Loucy (cell line): ENCODE data around the gene MAN2A2.

Experiments
- H2AFZ ChIP-seq: fragments of 200-600 bp; sonication (generic); 2 replicates; pipeline ENCODE4 v1.6.0; 2016; ENCODE audit warnings: antibody characterized with exemption, mild to moderate bottlenecking, low read length, moderate library complexity
- H3F3A ChIP-seq: fragments of 200-600 bp; 2 replicates; pipeline ENCODE4 v1.6.0; 2016; ENCODE audit warnings: antibody characterized with exemption, low read depth, mild to moderate bottlenecking
- H3K27me3 ChIP-seq: fragments of 200-600 bp; sonication (generic); 2 replicates; pipeline ENCODE4 v1.6.1; 2014; ENCODE audit warnings: low read length, mild to moderate bottlenecking; ENCODE audit not compliant: insufficient read depth, poor library complexity, severe bottlenecking
- H3K36me3 ChIP-seq: fragments of 200-600 bp; sonication (generic); 2 replicates; pipeline ENCODE4 v1.6.1; 2016; ENCODE audit warnings: low read length; ENCODE audit not compliant: insufficient read depth
- H3K4me1 ChIP-seq: fragments of 200-600 bp; sonication (generic); 2 replicates; pipeline ENCODE4 v1.5.1; 2014; ENCODE audit warnings: low read length, mild to moderate bottlenecking; ENCODE audit not compliant: insufficient read depth, poor library complexity, severe bottlenecking
- H3K4me2 ChIP-seq: fragments of 200-600 bp; sonication (generic); 2 replicates; pipeline ENCODE4 v1.6.0; 2014; ENCODE audit warnings: antibody characterized with exemption, low read length, low read depth, mild to moderate bottlenecking; ENCODE audit not compliant: poor library complexity, severe bottlenecking
- H3K4me3 ChIP-seq: fragments of 200-600 bp; sonication (generic); 2 replicates; pipeline ENCODE4 v1.5.1; 2014; ENCODE audit warnings: low read length, mild to moderate bottlenecking, mixed read lengths; ENCODE audit not compliant: poor library complexity, severe bottlenecking
- H3K79me2 ChIP-seq: fragments of 200-600 bp; sonication (generic); 2 replicates; pipeline ENCODE4 v1.6.1; 2014; ENCODE audit warnings: low read length; ENCODE audit not compliant: insufficient read depth
- H3K9ac ChIP-seq: fragments of 200-600 bp; sonication (generic); 2 replicates; pipeline ENCODE4 v1.6.0; 2014; ENCODE audit warnings: mild to moderate bottlenecking, low read depth, low read length, moderate library complexity; ENCODE audit not compliant: poor library complexity, severe bottlenecking
- H3K9me2 ChIP-seq: fragments of 200-600 bp; sonication (generic); replicated peaks from 2 replicates; pipeline ENCODE4 v1.6.1; 2016; ENCODE audit warnings: low read depth, low read length, mixed read lengths
- H3K9me3 ChIP-seq: fragments of 200-600 bp; sonication (generic); 2 replicates; pipeline ENCODE4 v1.6.1; 2014; ENCODE audit warnings: mild to moderate bottlenecking, antibody characterized with exemption, low read length, low read depth; ENCODE audit not compliant: insufficient read depth
- H4K20me1 ChIP-seq: fragments of 200-600 bp; sonication (generic); 2 replicates; pipeline ENCODE4 v1.6.0; 2014; ENCODE audit warnings: antibody characterized with exemption, low read length, mild to moderate bottlenecking; ENCODE audit not compliant: insufficient read depth, poor library complexity, severe bottlenecking
- EZH2phosphoT487 ChIP-seq: fragments of 200-600 bp; IDR thresholded peaks from 2 replicates; pipeline ENCODE4 v1.6.1; 2018; ENCODE audit warnings: antibody characterized with exemption, mild to moderate bottlenecking, moderate library complexity, borderline replicate concordance
- TF ChIP-seq, protein P1 (sequence below): fragments of 200-600 bp; sonication (generic); conservative IDR thresholded peaks from 2 replicates; pipeline ENCODE4 v1.5.1; 2014; ENCODE audit warnings: mild to moderate bottlenecking, antibody characterized with exemption, low read length

The MAN2A2 gene

GRCh38 chr15:90863987-90864386, 39.1 kb upstream of the MAN2A2 start:
- H3K79me2 ChIP-seq, result no peaks in the 10 kb centered on the region

GRCh38 chr15:90864507-90864906, 38.6 kb upstream of the MAN2A2 start:
- Histone ChIP-seq H2AFZ (no peak overlapping the region), H3K79me2 (no peaks in the 10 kb centered on the region), H3K9me2 (no peaks in the 10 kb centered on the region), H3K27me3 (no peaks in the 10 kb centered on the region), H3K4me3 (no peak overlapping the region), H3F3A (peaks cover 6% of the 10 kb centered on the region; the same call in 1 of the 2 replicates), H3K36me3 (no peaks in the 10 kb centered on the region), H3K4me1 (peaks cover 12% of the 10 kb centered on the region), H3K4me2 (no peak overlapping the region), H3K9ac (no peak overlapping the region), H4K20me1 (no peaks in the 10 kb centered on the region), H3K9me3 (no peaks in the 10 kb centered on the region)
- no peak for TF ChIP-seq EZH2phosphoT487
- TF ChIP-seq, protein P1, sequence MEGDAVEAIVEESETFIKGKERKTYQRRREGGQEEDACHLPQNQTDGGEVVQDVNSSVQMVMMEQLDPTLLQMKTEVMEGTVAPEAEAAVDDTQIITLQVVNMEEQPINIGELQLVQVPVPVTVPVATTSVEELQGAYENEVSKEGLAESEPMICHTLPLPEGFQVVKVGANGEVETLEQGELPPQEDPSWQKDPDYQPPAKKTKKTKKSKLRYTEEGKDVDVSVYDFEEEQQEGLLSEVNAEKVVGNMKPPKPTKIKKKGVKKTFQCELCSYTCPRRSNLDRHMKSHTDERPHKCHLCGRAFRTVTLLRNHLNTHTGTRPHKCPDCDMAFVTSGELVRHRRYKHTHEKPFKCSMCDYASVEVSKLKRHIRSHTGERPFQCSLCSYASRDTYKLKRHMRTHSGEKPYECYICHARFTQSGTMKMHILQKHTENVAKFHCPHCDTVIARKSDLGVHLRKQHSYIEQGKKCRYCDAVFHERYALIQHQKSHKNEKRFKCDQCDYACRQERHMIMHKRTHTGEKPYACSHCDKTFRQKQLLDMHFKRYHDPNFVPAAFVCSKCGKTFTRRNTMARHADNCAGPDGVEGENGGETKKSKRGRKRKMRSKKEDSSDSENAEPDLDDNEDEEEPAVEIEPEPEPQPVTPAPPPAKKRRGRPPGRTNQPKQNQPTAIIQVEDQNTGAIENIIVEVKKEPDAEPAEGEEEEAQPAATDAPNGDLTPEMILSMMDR, result no peak

More at GRCh38 chr15:90863987-90864386, 39.1 kb upstream of the MAN2A2 start:
- H2AFZ ChIP-seq, result no peak overlapping the region
- H3K4me3 ChIP-seq, result no peak overlapping the region
- H3K4me1 ChIP-seq, result peaks cover 7% of the 10 kb centered on the region
- no peaks in the 10 kb centered on the region for H3K9me2 ChIP-seq
- no peaks in the 10 kb centered on the region for H4K20me1 ChIP-seq
- H3K9me3 ChIP-seq, result no peaks in the 10 kb centered on the region
- no peaks in the 10 kb centered on the region for H3K36me3 ChIP-seq
- no peak overlapping the region for H3K4me2 ChIP-seq
- no peak overlapping the region for H3K9ac ChIP-seq
- H3K27me3 ChIP-seq, result no peaks in the 10 kb centered on the region
- 0 out of 2 replicates have a peak, but pooled peaks cover 1% of the 10 kb centered on the region for H3F3A ChIP-seq
- no peak for TF ChIP-seq EZH2phosphoT487
- TF ChIP-seq, protein P1, result no peak

GRCh38 chr15:90865702-90866101, 37.4 kb upstream of the MAN2A2 start:
- TF ChIP-seq, protein P1, result no peak
- TF ChIP-seq EZH2phosphoT487, result no peak
- peaks cover 7% of the 10 kb centered on the region for H3K79me2 ChIP-seq
- H3K9me3 ChIP-seq, result no peaks in the 10 kb centered on the region
- H3K36me3 ChIP-seq, result no peaks in the 10 kb centered on the region
- H3K9ac ChIP-seq, result no peak overlapping the region
- H3F3A ChIP-seq, result peaks cover 14% of the 10 kb centered on the region; the same call in 1 of the 2 replicates
- no peaks in the 10 kb centered on the region for H4K20me1 ChIP-seq
- no peak overlapping the region for H3K4me2 ChIP-seq
- H3K4me3 ChIP-seq, result no peak overlapping the region
- no peaks in the 10 kb centered on the region for H3K9me2 ChIP-seq
- no peak overlapping the region for H2AFZ ChIP-seq
- H3K4me1 ChIP-seq, result peaks cover 24% of the 10 kb centered on the region
- H3K27me3 ChIP-seq, result no peaks in the 10 kb centered on the region
